Endothelial cell of umbilical vein (primary cell): ENCODE data around the gene CYP51A1. TPM values are rescaled to one million over a fixed set of nuclear protein-coding genes. Genes with fewer than 3 reads are reported as not detected.

Experiments
- BruUV-seq: library from RNA; stranded (reverse); fragments of 400-500 nt; replicated peaks from 2 replicates; lab custom pipeline; 2021; lab: Mats Ljungman, UMichigan
- CTCF ChIA-PET: fragments of 300-600, 350-600 bp; sonication (Branson Sonifier 250); formaldehyde crosslinking; loops from one replicate; lab custom pipeline; 2021; ENCODE audit warnings: antibody characterized with exemption, inconsistent platforms; lab: Charles Lee
- POLR2A ChIA-PET: fragments of 300-600, 350-600 bp; sonication (Branson Sonifier 250); formaldehyde crosslinking; loops from one replicate; lab custom pipeline; 2021; ENCODE audit warnings: antibody characterized with exemption, inconsistent platforms; lab: Charles Lee
- DNase-seq: peaks from one replicate; pipeline ENCODE4 v3.0.0-alpha.2; 2011; ENCODE audit warnings: low read depth, low spot score
- FAIRE-seq: peaks from 2 replicates; lab custom pipeline; 2011; peaks lifted over from hg19 to GRCh38; lab: Jason Lieb, UNC
- H2AFZ ChIP-seq: 2 replicates; pipeline ENCODE4 v1.6.0; 2012; ENCODE audit warnings: low read depth, low read length, control low read depth, inconsistent platforms
- H3K27ac ChIP-seq: 2 replicates; pipeline ENCODE4 v1.5.1; 2011; ENCODE audit warnings: low read depth, mild to moderate bottlenecking, control low read depth, low read length, moderate library complexity; ENCODE audit not compliant: insufficient read depth
- H3K27me3 ChIP-seq, 2 experiments: 2 replicates each; pipeline versions ENCODE4 v1.6.0 to v1.6.1; 2011; ENCODE audit warnings: low read length in 2 of 2, mixed read lengths in 1 of 2; ENCODE audit not compliant: control insufficient read depth in 2 of 2, insufficient read depth in 2 of 2
- H3K36me3 ChIP-seq, 2 experiments: 2 replicates in 1 of 2; 3 replicates in 1 of 2; pipeline ENCODE4 v1.5.1; 2011; ENCODE audit warnings: low read length in 2 of 2, mild to moderate bottlenecking in 1 of 2, moderate library complexity in 1 of 2; ENCODE audit not compliant: control insufficient read depth in 2 of 2, insufficient read depth in 2 of 2; ENCODE audit errors: extremely low read depth in 1 of 2
- H3K4me1 ChIP-seq: 3 replicates; pipeline ENCODE4 v1.5.1; 2011; ENCODE audit warnings: mild to moderate bottlenecking, low read length; ENCODE audit not compliant: control insufficient read depth, insufficient read depth; ENCODE audit errors: extremely low read depth
- H3K4me2 ChIP-seq: 2 replicates; pipeline ENCODE4 v1.6.1; 2011; ENCODE audit warnings: low read length, control low read depth, mixed read lengths; ENCODE audit not compliant: insufficient read depth
- H3K4me3 ChIP-seq, 3 experiments: fragments of 200-600 bp in 1 of 3; sonication (generic), shearing (Covaris generic) in 1 of 3; replicated peaks in 1 of 3; 2 replicates each; pipeline ENCODE4 v1.5.1; 2011 to 2016; ENCODE audit warnings: control low read depth in 3 of 3, low read length in 3 of 3, mild to moderate bottlenecking in 2 of 3, inconsistent platforms in 1 of 3, low read depth in 1 of 3, moderate library complexity in 1 of 3; ENCODE audit not compliant: insufficient read depth in 1 of 3
- H3K79me2 ChIP-seq: 2 replicates; pipeline ENCODE4 v1.6.0; 2012; ENCODE audit warnings: low read length, inconsistent platforms; ENCODE audit not compliant: control insufficient read depth, insufficient read depth
- H3K9ac ChIP-seq: replicated peaks from 2 replicates; pipeline ENCODE3; 2011; ENCODE audit warnings: low read length, control low read depth; ENCODE audit not compliant: insufficient read depth; ENCODE audit errors: extremely low read depth
- H3K9me1 ChIP-seq: replicated peaks from 3 replicates; pipeline ENCODE4 v1.6.0; 2011; ENCODE audit warnings: mild to moderate bottlenecking, low read length; ENCODE audit not compliant: control insufficient read depth, insufficient read depth; ENCODE audit errors: extremely low read depth
- H3K9me3 ChIP-seq: replicated peaks from 2 replicates; pipeline ENCODE4 v1.5.1; 2012; ENCODE audit warnings: low read length, inconsistent platforms; ENCODE audit not compliant: control insufficient read depth, insufficient read depth
- H4K20me1 ChIP-seq: replicated peaks from 2 replicates; pipeline ENCODE3; 2011; ENCODE audit warnings: mild to moderate bottlenecking, low read length; ENCODE audit not compliant: control insufficient read depth, insufficient read depth; ENCODE audit errors: extremely low read depth
- CTCF ChIP-seq, 2 donors: IDR thresholded peaks; 1 replicate in 1 of 2; 2 replicates in 1 of 2; pipeline ENCODE4 v1.5.1; 2011; ENCODE audit warnings: low read length in 2 of 2, mild to moderate bottlenecking in 2 of 2, moderate library complexity in 2 of 2, control low read depth in 1 of 2, inconsistent platforms in 1 of 2, low read depth in 1 of 2; ENCODE audit not compliant: insufficient read depth in 1 of 2; ENCODE audit errors: extremely low read depth in 1 of 2
- EZH2 ChIP-seq: IDR thresholded peaks from 2 replicates; pipeline ENCODE4 v1.6.1; 2012; ENCODE audit warnings: borderline replicate concordance, low read depth, mild to moderate bottlenecking, moderate library complexity, low read length, inconsistent platforms; ENCODE audit not compliant: severe bottlenecking
- FOS ChIP-seq: IDR thresholded peaks from 2 replicates; pipeline ENCODE4 v1.6.1; 2011; ENCODE audit warnings: mild to moderate bottlenecking, low read length, moderate library complexity, borderline replicate concordance; ENCODE audit not compliant: insufficient read depth
- GATA2 ChIP-seq: IDR thresholded peaks from 2 replicates; pipeline ENCODE4 v1.7.0; 2011; ENCODE audit warnings: low read depth, mild to moderate bottlenecking, moderate library complexity, mixed read lengths, low read length; ENCODE audit not compliant: insufficient read length, insufficient read depth
- JUN ChIP-seq: IDR thresholded peaks from 2 replicates; pipeline ENCODE4 v1.6.1; 2011; ENCODE audit warnings: borderline replicate concordance, low read depth; ENCODE audit not compliant: insufficient read length, insufficient read depth
- MAX ChIP-seq: IDR thresholded peaks from 2 replicates; pipeline ENCODE4 v1.6.1; 2011; ENCODE audit not compliant: insufficient read depth, insufficient read length
- POLR2A ChIP-seq: IDR thresholded peaks from 2 replicates; pipeline ENCODE4 v1.6.1; 2012; ENCODE audit warnings: low read depth, mild to moderate bottlenecking, control low read depth, low read length
- POLR2AphosphoS5 ChIP-seq: IDR thresholded peaks from 2 replicates; pipeline ENCODE4 v1.6.1; 2012; ENCODE audit warnings: low read depth, mild to moderate bottlenecking, control low read depth, low read length, moderate library complexity; ENCODE audit not compliant: insufficient read depth
- dilution Hi-C: fragments of 300-500 bp; cut with MboI; formaldehyde crosslinking; loops from one replicate; pipeline ENCODE4 v1.15.0; 2019; ENCODE audit warnings: low sequenced_read_pairs; ENCODE audit not compliant: extremely low pct_ligation_motif_present
- intact Hi-C: fragments of 100-400 bp; cut with micrococcal nuclease; formaldehyde crosslinking; loops from one replicate; pipeline ENCODE4 v1.10.0; 2022
- polyA plus RNA-seq, 4 experiments: library from polyadenylated mRNA; depleted of rRNA in 3 of 4; stranded (reverse) in 3 of 4; unstranded in 1 of 4; fragments of >200 nt; gene quantifications; 2 replicates each; pipeline versions ENCODE4 v1.2.1 to v1.2.3, GENCODE V29; 2011 to 2012; ENCODE audit warnings: missing spikeins in 1 of 4
- total RNA-seq: library from RNA; stranded (reverse); gene quantifications from 2 replicates; pipeline ENCODE4 v1.2.3, GENCODE V29; 2021

CYP51A1 gene
- total and polyA plus RNA-seq, 2 donors (not counting 3 experiments of a cell fraction or from before 2014, with no cell fraction given) = 16.5 to 119 TPM

GRCh38 chr7:92156990-92157389 lies 22.7 kb upstream of the CYP51A1 start:
- H3K27ac ChIP-seq = no peak overlapping the region
- no peaks in the 10 kb centered on the region for H4K20me1 ChIP-seq
- no peaks in the 10 kb centered on the region for H3K9me1 ChIP-seq
- H3K4me2 ChIP-seq = no peak overlapping the region
- H3K36me3 ChIP-seq = no peaks in the 10 kb centered on the region
- H3K27me3 ChIP-seq = no peaks in the 10 kb centered on the region
- H2AFZ ChIP-seq = no peak overlapping the region
- no peak for DNase-seq
- ChIA-PET CTCF (no interaction called here), POLR2A (no interaction called here)
- H3K9ac ChIP-seq = no peak overlapping the region
- H3K9me3 ChIP-seq = no peaks in the 10 kb centered on the region
- dilution Hi-C loops (no loop called here), intact Hi-C loops (no loop called here)
- BruUV-seq = no TSS peak
- no peak for FAIRE-seq
- no peaks in the 10 kb centered on the region for H3K79me2 ChIP-seq
- no peaks in the 10 kb centered on the region for H3K4me1 ChIP-seq
- no peak overlapping the region for H3K4me3 ChIP-seq
- TF ChIP-seq EZH2 (no peak), FOS (no peak), POLR2AphosphoS5 (no peak), CTCF (IDR thresholded peaks at IDR 0.05; ENCODE audit: extremely low read depth in 1 of 2, insufficient read depth in 1 of 2, low read depth in 1 of 2, low read length in 2 of 2) (no peak), MAX (no peak), POLR2A (no peak), JUN (no peak), GATA2 (no peak)
